Keratinocyte (primary cell): Measurements from ENCODE around the gene DNAH10. TPM values are rescaled to one million over a fixed set of nuclear protein-coding genes. Genes with fewer than 3 reads are reported as not detected.

Experiments used
- DNase-seq: peaks from one replicate; pipeline ENCODE4 v3.0.0-alpha.2; 2011; ENCODE audit warnings: low read depth, missing footprints, low spot score
- FAIRE-seq: peaks from 2 replicates; lab custom pipeline; 2011; peaks lifted over from hg19 to GRCh38; lab: Jason Lieb, UNC
- H2AFZ ChIP-seq: 2 replicates; pipeline ENCODE4 v1.6.0; 2012; ENCODE audit warnings: low read length, control low read depth, inconsistent platforms; ENCODE audit not compliant: control insufficient read depth
- H3K27ac ChIP-seq: 2 replicates; pipeline ENCODE4 v1.5.1; 2011; ENCODE audit warnings: low read length; ENCODE audit not compliant: control insufficient read depth, insufficient read depth
- H3K27me3 ChIP-seq: 3 replicates; pipeline ENCODE4 v1.6.0; 2011; ENCODE audit warnings: low read length; ENCODE audit not compliant: control insufficient read depth, insufficient read depth; ENCODE audit errors: extremely low read depth
- H3K36me3 ChIP-seq, 2 experiments: 2 replicates in 1 of 2; 3 replicates in 1 of 2; pipeline ENCODE4 v1.5.1; 2011; ENCODE audit warnings: low read length in 2 of 2, mild to moderate bottlenecking in 1 of 2; ENCODE audit not compliant: control insufficient read depth in 2 of 2, insufficient read depth in 2 of 2; ENCODE audit errors: extremely low read depth in 1 of 2
- H3K4me1 ChIP-seq: 3 replicates; pipeline ENCODE4 v1.5.1; 2011; ENCODE audit warnings: low read length; ENCODE audit not compliant: control insufficient read depth, insufficient read depth; ENCODE audit errors: extremely low read depth
- H3K4me2 ChIP-seq: 3 replicates; pipeline ENCODE4 v1.6.0; 2011; ENCODE audit warnings: low read depth, low read length; ENCODE audit not compliant: control insufficient read depth, insufficient read depth; ENCODE audit errors: extremely low read depth
- H3K4me3 ChIP-seq, 3 experiments: fragments of 200-600 bp in 1 of 3; sonication (generic) in 1 of 3; 2 replicates in 2 of 3; 3 replicates in 1 of 3; pipeline ENCODE4 v1.5.1; 2011 to 2016; ENCODE audit warnings: low read length in 3 of 3, mild to moderate bottlenecking in 3 of 3, control low read depth in 2 of 3, inconsistent platforms in 1 of 3, low read depth in 1 of 3, mixed read lengths in 1 of 3, mixed run types in 1 of 3, moderate library complexity in 1 of 3; ENCODE audit not compliant: control insufficient read depth in 2 of 3, insufficient read depth in 2 of 3; ENCODE audit errors: extremely low read depth in 1 of 3
- H3K79me2 ChIP-seq: 2 replicates; pipeline ENCODE4 v1.6.0; 2012; ENCODE audit warnings: low read length; ENCODE audit not compliant: control insufficient read depth, insufficient read depth
- H3K9ac ChIP-seq: 3 replicates; pipeline ENCODE4 v1.6.0; 2011; ENCODE audit warnings: low read length; ENCODE audit not compliant: control insufficient read depth, insufficient read depth; ENCODE audit errors: extremely low read depth
- H3K9me1 ChIP-seq: 3 replicates; pipeline ENCODE4 v1.6.0; 2011; ENCODE audit warnings: low read length; ENCODE audit not compliant: control insufficient read depth, insufficient read depth; ENCODE audit errors: extremely low read depth
- H3K9me3 ChIP-seq: 2 replicates; pipeline ENCODE4 v1.5.1; 2012; ENCODE audit warnings: low read depth, low read length; ENCODE audit not compliant: control insufficient read depth
- H4K20me1 ChIP-seq: 3 replicates; pipeline ENCODE4 v1.6.0; 2011; ENCODE audit warnings: low read length; ENCODE audit not compliant: control insufficient read depth, insufficient read depth; ENCODE audit errors: extremely low read depth
- CTCF ChIP-seq, 3 experiments: IDR thresholded peaks in 1 of 3; conservative IDR thresholded peaks in 1 of 3; optimal IDR thresholded peaks in 1 of 3; 2 replicates in 2 of 3; 3 replicates in 1 of 3; pipeline versions ENCODE3 to v1.5.1; 2011; ENCODE audit warnings: low read length in 3 of 3, mild to moderate bottlenecking in 3 of 3, moderate library complexity in 2 of 3, control low read depth in 1 of 3, inconsistent platforms in 1 of 3; ENCODE audit not compliant: insufficient read depth in 2 of 3; ENCODE audit errors: extremely low read depth in 1 of 3
- EZH2 ChIP-seq: IDR thresholded peaks from one replicate; pipeline ENCODE4 v1.6.1; 2012; ENCODE audit warnings: inconsistent platforms, mild to moderate bottlenecking, low read length, moderate library complexity
- dilution Hi-C: fragments of 300-500 bp; cut with MboI; formaldehyde crosslinking; loops from one replicate; pipeline ENCODE4 v1.7.0; 2020; ENCODE audit warnings: low sequenced_read_pairs; ENCODE audit not compliant: extremely low pct_ligation_motif_present
- polyA plus RNA-seq, 5 experiments: library from polyadenylated mRNA; depleted of rRNA in 3 of 5; stranded (reverse) in 3 of 5; stranded (forward) in 1 of 5; unstranded in 1 of 5; fragments of >200 nt; gene quantifications; 1 replicate in 1 of 5; 2 replicates in 3 of 5; 3 replicates in 1 of 5; pipeline versions ENCODE4 v1.2.1 to v1.2.3, GENCODE V29; 2011 to 2012; ENCODE audit warnings: missing spikeins in 2 of 5, low read depth in 1 of 5, low replicate concordance in 1 of 5

DNAH10 gene
- polyA plus RNA-seq, 1 donor (not counting 4 experiments of a cell fraction or from before 2014, with no cell fraction given): 0.08 TPM

GRCh38 chr12:123888989-123889388 lies 126.9 kb downstream of the DNAH10 start:
- dilution Hi-C loops: no loop called here
- no peak for FAIRE-seq
- no peaks in the 10 kb centered on the region for H3K36me3 ChIP-seq
- no peaks in the 10 kb centered on the region for H3K9me3 ChIP-seq
- H3K9ac ChIP-seq: no peak overlapping the region
- no peak overlapping the region for H3K27ac ChIP-seq
- TF ChIP-seq EZH2 (no peak), CTCF (optimal IDR thresholded peaks at IDR 0.05 in 1 of 3, IDR thresholded peaks at IDR 0.05 in 1 of 3, conservative IDR thresholded peaks at IDR 0.05 in 1 of 3; ENCODE audit: extremely low read depth in 1 of 3, insufficient read depth in 2 of 3, low read length in 3 of 3) (no peak)
- H3K9me1 ChIP-seq: no peaks in the 10 kb centered on the region
- DNase-seq: no peak
- no peak overlapping the region for H3K4me2 ChIP-seq
- peaks cover 27% of the 10 kb centered on the region for H3K27me3 ChIP-seq
- no peak overlapping the region for H2AFZ ChIP-seq
- H3K4me1 ChIP-seq: no peaks in the 10 kb centered on the region
- H4K20me1 ChIP-seq: no peaks in the 10 kb centered on the region
- H3K4me3 ChIP-seq: no peak overlapping the region
- no peaks in the 10 kb centered on the region for H3K79me2 ChIP-seq

- no peaks in the 10 kb centered on the region for H3K9me3 ChIP-seq
- H3K79me2 ChIP-seq: no peaks in the 10 kb centered on the region
- H3K9ac ChIP-seq: no peak overlapping the region
- H3K36me3 ChIP-seq: no peaks in the 10 kb centered on the region
- H3K27me3 ChIP-seq: peaks cover 24% of the 10 kb centered on the region
- no peaks in the 10 kb centered on the region for H3K9me1 ChIP-seq
- no peak overlapping the region for H2AFZ ChIP-seq
- H3K27ac ChIP-seq: no peak overlapping the region
- no peak overlapping the region for H3K4me3 ChIP-seq
- H4K20me1 ChIP-seq: no peaks in the 10 kb centered on the region
- H3K4me2 ChIP-seq: no peak overlapping the region
- H3K4me1 ChIP-seq: no peaks in the 10 kb centered on the region
- DNase-seq (no peak), FAIRE-seq (no peak)
- TF ChIP-seq EZH2 (no peak), CTCF (optimal IDR thresholded peaks at IDR 0.05 in 1 of 3, IDR thresholded peaks at IDR 0.05 in 1 of 3, conservative IDR thresholded peaks at IDR 0.05 in 1 of 3; ENCODE audit: extremely low read depth in 1 of 3, insufficient read depth in 2 of 3, low read length in 3 of 3) (no peak)
- dilution Hi-C loops: no loop called here
Observed at GRCh38 chr12:123889848-123890535, 127.9 kb downstream of the DNAH10 start.
